ENCODE measurements around the gene CERS6.

DNA sequence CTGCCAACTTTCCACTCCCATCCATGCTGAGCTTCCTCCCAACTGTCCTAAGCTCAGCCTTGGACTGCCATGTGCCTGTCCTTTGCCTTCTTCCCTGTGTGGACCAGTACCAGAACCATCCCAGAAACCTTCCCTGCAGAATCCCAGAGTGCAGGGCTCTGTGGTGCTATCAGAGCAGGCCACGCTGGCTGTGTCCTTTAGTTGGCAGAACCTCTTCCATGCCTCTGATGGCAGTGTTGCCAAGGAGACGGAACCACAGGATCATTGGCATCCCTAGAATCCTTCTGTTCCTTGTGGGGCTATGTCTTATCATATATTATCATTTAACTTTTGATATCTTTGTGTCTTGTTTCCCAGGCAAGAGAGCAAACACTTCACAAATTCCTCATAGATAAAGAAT is 273.4 kb downstream of the CERS6 start:
- TF ChIP-seq, protein P1, sequence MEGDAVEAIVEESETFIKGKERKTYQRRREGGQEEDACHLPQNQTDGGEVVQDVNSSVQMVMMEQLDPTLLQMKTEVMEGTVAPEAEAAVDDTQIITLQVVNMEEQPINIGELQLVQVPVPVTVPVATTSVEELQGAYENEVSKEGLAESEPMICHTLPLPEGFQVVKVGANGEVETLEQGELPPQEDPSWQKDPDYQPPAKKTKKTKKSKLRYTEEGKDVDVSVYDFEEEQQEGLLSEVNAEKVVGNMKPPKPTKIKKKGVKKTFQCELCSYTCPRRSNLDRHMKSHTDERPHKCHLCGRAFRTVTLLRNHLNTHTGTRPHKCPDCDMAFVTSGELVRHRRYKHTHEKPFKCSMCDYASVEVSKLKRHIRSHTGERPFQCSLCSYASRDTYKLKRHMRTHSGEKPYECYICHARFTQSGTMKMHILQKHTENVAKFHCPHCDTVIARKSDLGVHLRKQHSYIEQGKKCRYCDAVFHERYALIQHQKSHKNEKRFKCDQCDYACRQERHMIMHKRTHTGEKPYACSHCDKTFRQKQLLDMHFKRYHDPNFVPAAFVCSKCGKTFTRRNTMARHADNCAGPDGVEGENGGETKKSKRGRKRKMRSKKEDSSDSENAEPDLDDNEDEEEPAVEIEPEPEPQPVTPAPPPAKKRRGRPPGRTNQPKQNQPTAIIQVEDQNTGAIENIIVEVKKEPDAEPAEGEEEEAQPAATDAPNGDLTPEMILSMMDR (conservative IDR thresholded peaks at IDR 0.05): no peak
- TF ChIP-seq EZH2 (IDR thresholded peaks at IDR 0.05; ENCODE audit: low read depth): no peak
